Activated T-cell treated with anti-CD3 and anti-CD28 coated beads for 1 hour (primary cell): ENCODE results near the gene DPAGT1.

Source experiments
- DNase-seq: peaks from one replicate; pipeline ENCODE4 v3.0.0-alpha.2; 2020; ENCODE audit warnings: low read depth

DPAGT1 gene

GRCh38 chr11:119057000-119057769, 44.5 kb downstream of the DPAGT1 start, which contains the start of gene HYOU1:
HYOU1 (minus strand) TSS chr11:119057205; CDS start chr11:119056160, 1,045 bp downstream.
- DNase-seq, result peak; percentile 99

GRCh38 chr11:119056421-119056999, 45.1 kb downstream of the DPAGT1 start:
- peak; percentile 16 for DNase-seq

- DNase-seq, result no peak
Observed at GRCh38 chr11:119055901-119056300, 45.8 kb downstream of the DPAGT1 start.

GRCh38 chr11:119054418-119054817, 47.2 kb downstream of the DPAGT1 start:
- DNase-seq, result no peak

- no peak for DNase-seq
Observed at GRCh38 chr11:119052163-119052814, 49.4 kb downstream of the DPAGT1 start.

GRCh38 chr11:119051440-119052162, 50.1 kb downstream of the DPAGT1 start:
- no peak for DNase-seq

- DNase-seq, result no peak
Observed at GRCh38 chr11:119049081-119049480, 52.6 kb downstream of the DPAGT1 start.

- DNase-seq, result no peak
Observed at GRCh38 chr11:119048644-119049043, 53.0 kb downstream of the DPAGT1 start.

GRCh38 chr11:119047205-119047604, 54.4 kb downstream of the DPAGT1 start:
- no peak for DNase-seq
